Measurements from ENCODE around the gene MRPL53.

The MRPL53 gene

GRCh38 chr2:74472086-74472944 lies at the start of gene MRPL53:
Gene MRPL53, minus strand, starts transcription at chr2:74472680. Its CDS starts 20 bp downstream, at chr2:74472660.
- in situ Hi-C loops (cut with MboI; ENCODE audit: low sequenced_read_pairs): no loop called here

- in situ Hi-C loops (cut with MboI; ENCODE audit: low sequenced_read_pairs): no loop called here
These were observed 44.2 kb upstream of the MRPL53 start for GRCh38 chr2:74516650-74517049.

GRCh38 chr2:74515981-74516633 lies 43.6 kb upstream of the MRPL53 start:
- in situ Hi-C loops (cut with MboI; ENCODE audit: low sequenced_read_pairs): no loop called here

DNA sequence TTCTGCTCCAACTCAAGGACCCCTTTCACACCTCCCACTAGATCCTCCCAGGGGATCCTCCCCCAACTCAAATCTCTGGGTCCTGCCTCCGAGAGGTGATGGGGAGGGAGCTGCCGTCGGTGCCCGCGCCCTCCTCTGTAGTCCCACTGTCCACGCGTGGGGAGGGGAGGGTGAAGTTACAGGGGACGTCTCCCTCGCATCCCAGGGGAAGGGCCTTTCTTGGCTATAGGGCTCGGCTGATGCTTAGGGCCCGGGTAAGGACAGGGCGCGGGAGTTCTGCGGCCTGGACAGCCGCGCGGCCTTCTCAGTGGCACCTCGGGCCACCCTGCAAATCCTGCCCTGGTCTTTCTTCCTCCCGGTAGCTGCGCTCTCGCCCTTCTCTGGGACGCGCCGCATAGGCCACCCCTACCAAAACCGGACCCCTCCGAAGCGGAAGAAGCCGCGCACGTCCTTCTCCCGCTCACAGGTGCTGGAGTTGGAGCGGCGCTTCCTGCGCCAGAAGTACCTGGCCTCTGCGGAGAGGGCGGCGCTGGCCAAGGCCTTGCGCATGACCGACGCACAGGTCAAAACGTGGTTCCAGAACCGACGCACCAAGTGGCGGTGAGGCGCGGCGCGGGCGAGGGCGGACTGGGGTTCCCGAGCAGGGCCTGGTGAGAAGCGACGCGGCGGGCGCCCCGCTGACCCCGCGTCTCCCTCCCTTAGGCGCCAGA lies 42.9 kb upstream of the MRPL53 start:
- in situ Hi-C loops (cut with MboI; ENCODE audit: low sequenced_read_pairs): no loop called here

DNA sequence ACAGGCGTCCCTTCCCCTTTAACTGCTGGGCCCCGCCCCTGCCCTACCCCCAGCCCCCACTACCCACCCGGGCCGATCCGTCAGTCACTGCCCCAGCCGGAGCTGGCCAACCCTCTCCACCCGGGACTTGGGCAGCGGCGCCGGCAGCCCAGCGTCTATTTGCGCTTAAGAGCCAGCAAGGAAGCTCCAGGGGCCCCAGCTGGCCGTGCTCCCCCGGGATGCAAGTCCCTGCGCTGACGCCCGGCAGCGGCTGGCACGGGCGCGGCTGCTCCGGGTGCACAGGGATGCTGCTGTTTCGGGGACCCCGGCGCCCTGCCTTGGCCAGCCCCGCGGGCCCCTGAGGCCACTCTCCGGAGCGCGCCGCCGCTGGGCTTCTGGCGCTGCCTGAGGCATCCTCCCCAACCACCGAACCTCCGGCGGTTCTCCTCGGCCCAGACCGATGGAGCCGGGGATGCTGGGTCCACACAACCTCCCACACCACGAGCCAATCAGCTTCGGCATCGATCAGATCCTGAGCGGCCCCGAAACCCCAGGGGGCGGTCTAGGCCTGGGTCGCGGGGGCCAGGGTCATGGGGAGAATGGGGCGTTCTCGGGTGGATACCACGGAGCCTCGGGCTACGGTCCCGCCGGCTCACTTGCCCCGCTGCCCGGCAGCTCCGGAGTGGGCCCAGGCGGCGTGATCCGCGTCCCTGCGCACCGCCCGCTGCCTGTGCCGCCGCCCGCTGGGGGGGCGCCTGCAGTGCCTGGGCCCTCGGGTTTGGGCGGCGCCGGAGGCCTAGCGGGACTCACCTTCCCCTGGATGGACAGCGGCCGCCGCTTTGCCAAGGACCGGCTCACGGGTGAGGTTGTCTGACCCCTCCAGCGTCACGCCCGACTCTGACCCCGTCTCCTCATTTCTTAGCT lies 42.1 kb upstream of the MRPL53 start, which contains the start of gene TLX2:
TLX2 (plus strand) TSS at position 83 of the 903 bp plus-strand sequence; CDS start at position 440, 357 bp downstream.
- in situ Hi-C loops (cut with MboI; ENCODE audit: low sequenced_read_pairs): no loop called here

GRCh38 chr2:74513605-74514367 lies 41.3 kb upstream of the MRPL53 start:
- in situ Hi-C loops (cut with MboI; ENCODE audit: low sequenced_read_pairs): no loop called here

DNA sequence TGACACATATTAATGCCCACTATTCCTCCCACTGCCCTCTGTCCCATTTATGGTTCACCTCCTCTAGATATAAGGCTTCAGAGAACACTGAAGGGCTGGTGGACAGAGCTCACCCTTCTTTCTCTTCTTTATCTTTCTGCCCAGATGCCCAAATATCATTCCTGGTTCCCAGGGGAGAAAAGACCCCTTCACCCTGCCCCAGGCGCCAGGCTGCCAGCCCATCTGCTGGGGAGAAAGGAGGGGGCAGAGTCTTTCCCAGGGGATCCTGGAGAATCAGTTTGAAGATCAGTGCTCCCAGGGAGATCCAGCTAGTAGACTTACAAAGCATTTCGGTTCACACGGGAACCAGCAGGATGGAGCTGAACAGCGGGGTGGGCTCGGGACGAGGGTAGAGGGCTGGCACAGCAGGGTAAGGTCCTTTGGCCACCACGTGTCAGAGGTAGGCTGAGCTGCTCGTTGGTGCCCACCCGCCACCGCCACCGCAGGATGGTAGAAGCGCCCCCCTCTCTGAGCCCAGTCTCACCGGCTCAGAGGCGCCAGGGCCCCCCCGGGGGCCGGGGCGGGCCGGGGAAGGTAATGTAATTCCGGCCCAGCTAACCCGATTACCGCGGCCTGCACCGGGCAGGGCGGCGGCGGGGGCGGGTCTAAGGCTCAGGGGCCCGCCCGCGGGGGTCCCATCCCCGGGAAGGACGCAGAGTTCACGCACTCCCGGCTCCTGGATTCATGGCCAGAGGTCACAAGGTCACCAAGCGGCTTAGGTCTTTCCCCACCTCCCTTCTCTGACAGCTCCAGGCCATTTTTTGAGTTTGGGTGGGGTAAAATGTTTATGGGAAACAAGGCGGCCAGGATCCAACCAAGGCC lies 40.5 kb upstream of the MRPL53 start:
- in situ Hi-C loops (cut with MboI; ENCODE audit: low sequenced_read_pairs): no loop called here

GRCh38 chr2:74511104-74511989 lies 38.9 kb upstream of the MRPL53 start:
- in situ Hi-C loops (cut with MboI; ENCODE audit: low sequenced_read_pairs): no loop called here

DNA sequence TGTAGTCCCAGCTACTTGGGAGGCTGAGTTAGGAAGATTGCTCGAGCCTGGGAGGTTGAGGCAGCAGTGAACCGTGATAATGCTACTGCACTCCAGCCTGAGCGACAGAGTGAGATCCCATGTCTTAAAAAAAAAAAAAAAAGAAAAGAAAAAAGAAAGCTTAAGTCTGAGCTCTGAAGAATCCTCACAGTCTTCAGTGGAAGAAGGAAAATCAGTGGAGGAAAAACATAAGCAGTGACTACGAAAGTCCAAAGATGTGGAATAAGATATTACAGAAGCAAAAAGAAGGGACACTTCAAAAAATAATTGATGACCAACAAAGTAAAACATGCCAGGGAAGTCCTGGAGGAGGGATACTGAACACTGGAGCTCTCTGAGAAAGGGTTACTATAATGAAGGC lies 37.8 kb upstream of the MRPL53 start:
- in situ Hi-C loops (cut with MboI; ENCODE audit: low sequenced_read_pairs): no loop called here

GRCh38 chr2:74507926-74508520 lies 35.5 kb upstream of the MRPL53 start:
- in situ Hi-C loops (cut with MboI; ENCODE audit: low sequenced_read_pairs): no loop called here

- in situ Hi-C loops (cut with MboI; ENCODE audit: low sequenced_read_pairs): no loop called here
These were observed 34.9 kb upstream of the MRPL53 start, which contains the start of gene PCGF1 for GRCh38 chr2:74507145-74507925. Gene PCGF1, minus strand, starts transcription at chr2:74507695. Its CDS starts 27 bp downstream, at chr2:74507668.

DNA sequence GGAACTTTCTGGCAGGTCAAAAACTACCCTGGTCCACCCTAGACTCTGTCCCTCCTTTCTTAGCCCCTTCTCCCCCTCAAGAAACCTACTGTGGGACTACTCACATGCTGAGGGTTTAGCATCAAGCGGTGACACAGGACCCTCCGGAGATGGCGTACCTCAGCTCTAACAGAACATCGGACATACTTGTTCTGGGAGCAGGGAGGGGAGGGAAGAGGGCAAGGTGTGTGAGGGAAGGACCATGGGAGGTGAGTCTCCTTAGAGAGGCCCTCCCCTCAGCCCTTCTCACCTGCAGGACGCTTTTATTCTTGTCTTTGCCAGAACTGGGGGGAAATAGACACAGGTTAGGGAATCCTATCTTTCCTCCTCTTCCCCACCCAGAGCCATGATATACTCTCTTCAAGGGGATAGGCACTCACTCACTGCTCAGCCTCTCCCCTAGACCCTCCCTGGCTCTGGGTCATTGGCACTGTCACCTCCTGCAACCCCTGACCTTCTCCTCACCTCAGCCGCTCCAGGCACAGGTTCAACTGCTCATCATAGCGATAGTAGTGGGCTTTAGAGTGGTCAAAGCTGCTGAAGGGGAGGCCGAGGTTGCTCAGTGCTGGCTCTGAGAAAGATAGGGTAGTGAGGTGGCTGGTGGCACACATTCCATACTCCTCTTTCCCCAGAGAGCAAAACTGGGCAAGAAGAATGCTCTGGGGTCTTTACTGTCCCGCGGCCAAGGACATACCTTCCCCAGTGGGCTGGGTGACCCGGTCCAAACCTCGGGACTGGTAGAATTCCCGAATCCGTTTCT lies 33.2 kb upstream of the MRPL53 start:
- in situ Hi-C loops (cut with MboI; ENCODE audit: low sequenced_read_pairs): no loop called here

- in situ Hi-C loops (cut with MboI; ENCODE audit: low sequenced_read_pairs): no loop called here
These were observed 32.1 kb upstream of the MRPL53 start for GRCh38 chr2:74504591-74504990.

DNA sequence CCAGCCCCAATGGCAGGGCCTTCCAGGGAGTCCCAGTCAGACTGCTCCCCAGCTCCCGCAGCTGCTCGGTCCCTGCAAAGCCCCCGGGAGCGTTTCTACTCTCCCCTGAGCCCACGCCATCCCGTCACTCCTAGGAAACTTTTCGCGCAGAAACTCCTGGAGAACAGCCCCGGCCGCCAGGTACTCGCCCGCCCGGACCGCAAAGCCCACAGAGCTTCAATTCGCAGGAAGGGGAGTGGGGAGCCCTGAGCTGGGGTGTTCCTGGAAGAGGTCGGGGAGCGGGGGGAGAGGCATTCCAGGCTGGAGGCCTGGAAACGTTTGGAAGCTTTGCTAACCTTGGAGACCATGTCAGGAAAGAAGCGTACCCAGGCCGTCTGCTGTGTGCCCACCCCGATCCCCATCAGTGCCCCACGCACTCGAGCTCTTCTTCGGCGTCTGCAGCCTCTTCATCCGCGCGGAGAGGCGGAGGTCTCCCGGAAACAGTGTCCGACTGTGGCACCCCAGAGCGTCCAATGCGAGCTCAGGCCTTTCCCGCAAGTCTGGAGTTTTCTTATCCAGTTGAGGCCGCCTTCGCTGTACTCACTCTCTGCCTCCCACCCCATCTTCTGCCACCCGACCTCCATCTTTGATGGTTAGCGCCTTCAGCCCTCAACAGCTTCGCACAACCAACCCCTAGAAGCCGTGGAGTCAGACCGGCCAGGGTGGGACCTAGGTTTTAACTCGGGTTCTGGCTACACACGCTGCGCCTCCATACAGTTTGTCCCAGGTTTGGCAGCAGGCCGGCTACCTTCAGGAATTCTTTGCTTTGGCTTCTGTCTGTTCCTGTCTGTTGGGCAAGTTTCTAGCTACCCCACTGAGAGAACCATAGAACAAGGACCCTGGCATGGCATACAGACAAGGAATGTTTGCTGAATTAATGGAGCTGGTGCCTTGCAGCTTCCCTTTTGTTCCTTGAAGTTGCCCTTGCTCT lies 31.3 kb upstream of the MRPL53 start:
- in situ Hi-C loops (cut with MboI; ENCODE audit: low sequenced_read_pairs): no loop called here
